Stimulated activated CD4-positive, alpha-beta T cell treated with anti-CD3 and anti-CD28 coated beads, Interleukin-4, amount 100 ng/mL, for 4 hours (primary cell): ENCODE results near the gene KLHL13.
"Not testable (repeated sequence)": the region's sequence is repeated elsewhere in the genome, so short reads cannot be mapped to it uniquely, and the experiment has no call there.

Source experiments
- DNase-seq, 2 experiments: peaks; one replicate each; pipeline ENCODE4 v3.0.0-alpha.2; 2020

KLHL13 gene

DNA sequence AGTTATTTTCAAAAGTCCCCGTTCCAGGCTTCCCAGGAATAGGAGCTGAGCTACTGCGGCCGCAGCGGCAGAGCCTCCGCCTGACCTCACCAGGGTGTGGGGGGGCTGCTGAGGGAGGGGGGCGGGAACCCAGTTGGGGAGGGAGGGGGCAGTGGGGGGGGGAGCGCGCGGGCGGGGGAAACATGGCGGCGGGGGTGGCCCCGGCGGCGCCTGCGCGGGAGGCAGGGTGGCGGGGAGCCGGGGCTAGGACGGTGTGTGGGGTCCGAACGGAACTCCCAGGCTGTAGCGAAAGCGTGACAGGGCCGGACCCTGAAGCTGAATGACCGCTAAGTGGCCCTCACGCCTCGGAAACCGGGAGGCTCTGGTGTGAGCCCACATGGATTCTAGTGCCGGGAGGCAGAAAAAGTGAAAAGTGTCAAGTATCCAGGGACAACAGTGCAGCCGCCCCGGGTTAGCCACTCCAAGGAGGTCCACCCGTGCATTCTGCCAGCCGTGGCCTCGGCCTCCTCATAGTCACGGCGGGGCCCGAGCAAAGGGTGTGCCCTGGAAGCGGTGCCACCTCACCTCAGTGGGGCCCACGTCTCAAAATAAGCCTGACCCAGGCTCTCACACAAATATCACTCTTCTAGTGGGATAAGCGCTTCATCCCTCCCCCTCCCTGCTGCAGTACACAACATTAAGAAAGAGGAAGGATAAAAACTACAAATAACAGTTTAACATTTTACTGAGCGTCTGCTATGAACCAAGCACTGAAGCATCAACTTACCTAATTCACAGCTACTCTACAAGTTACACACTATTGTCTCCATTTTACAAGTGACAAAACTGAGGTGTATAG lies at the start of gene KLHL13:
KLHL13 (minus strand) TSS at position 98 of the 838 bp plus-strand sequence. CDS start 88,337 bp downstream, outside the sequence.
- DNase-seq, result peak; percentile 2 to 3

DNA sequence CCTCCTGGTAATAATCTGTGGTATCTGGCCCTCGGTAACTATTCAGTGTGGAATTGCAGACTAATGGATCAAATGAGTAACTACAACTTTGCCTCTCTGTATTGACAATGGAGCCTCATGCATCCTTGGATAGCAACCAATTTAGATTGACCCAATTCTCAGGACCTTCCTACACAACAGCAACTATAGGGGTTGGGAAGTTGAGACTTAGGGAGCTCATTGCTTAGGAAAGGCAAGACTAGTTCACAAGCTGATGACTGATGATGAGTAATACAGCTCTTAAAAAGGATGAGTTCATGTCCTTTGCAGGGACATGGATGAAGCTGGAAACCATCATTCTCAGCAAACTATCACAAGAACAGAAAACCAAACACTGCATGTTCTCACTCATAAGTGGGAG lies 47.5 kb upstream of the KLHL13 start:
- no peak for DNase-seq

DNA sequence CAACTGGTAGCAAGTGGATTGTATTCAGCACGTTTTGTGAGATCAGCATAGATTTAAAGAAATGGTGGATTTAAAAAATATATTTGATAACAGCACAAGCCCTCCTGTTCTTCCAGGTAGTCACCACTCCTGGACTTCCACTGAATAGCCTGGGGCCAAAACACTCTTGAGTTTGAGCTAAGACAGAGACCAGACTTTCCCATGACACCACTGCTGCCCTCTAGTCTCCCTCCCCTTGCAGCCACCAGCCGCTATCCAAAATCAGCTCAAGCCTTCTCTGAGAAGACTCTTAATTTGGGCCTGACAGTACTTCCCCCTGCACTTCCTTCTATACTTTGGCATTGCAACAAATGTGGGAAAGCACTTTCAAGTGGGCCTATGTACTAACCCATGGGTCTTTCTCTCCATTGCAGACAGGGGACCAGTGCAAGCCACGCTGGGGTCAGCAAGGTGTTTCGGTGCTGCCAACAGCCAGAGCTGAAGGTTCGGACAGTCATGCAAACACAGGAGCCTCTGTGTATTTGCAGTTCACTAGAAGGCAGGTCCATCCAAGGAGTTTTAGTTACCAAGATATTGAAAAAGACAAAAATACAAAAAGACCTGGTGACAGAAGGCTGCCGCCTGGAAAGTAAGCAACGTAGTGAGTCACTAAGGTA lies 40.5 kb upstream of the KLHL13 start:
- DNase-seq, result no peak

GRCh38 chrX:118156254-118156952 lies 39.8 kb upstream of the KLHL13 start:
- no peak for DNase-seq

- no peak for DNase-seq
These were observed 36.7 kb upstream of the KLHL13 start for GRCh38 chrX:118153270-118153669.

DNA sequence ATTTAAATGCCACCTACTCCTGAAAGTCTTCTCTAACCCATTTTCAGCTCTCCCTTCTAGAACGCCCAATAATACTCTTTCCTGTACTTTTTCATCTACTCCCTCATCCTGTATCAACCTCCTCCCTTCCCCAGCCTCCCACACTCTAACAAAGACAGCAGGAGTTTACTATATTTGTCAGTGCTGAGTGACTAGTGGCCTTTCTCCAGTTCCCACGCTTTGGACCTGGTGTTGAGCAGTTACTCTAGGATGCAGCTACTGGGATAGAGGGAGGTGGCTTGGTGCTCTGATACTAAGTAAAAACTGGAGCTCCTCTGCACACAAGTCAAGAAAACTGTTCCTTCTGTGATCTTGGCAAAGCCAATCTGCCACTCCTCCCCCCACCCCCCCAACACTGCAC lies 36.1 kb upstream of the KLHL13 start:
- DNase-seq, result no peak

DNA sequence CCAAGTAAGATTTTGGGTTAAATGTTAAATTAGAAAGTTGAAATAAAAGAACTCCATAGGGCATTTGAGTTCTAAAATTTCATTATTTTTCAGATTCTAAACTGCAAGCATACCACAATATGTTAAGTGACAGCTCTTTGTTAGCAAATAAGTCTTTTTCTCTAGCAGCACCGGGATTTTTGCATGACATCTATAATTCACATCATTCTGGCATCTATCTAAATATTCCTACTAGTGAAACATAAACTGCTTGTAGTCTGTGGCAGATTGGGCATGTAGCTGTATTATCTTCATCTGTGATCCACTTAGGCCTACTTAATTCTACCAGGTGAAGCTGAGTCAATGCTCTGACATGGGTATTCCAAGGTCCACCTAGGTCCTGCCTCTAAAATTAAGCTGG lies 32.1 kb upstream of the KLHL13 start:
- DNase-seq, result no peak

DNA sequence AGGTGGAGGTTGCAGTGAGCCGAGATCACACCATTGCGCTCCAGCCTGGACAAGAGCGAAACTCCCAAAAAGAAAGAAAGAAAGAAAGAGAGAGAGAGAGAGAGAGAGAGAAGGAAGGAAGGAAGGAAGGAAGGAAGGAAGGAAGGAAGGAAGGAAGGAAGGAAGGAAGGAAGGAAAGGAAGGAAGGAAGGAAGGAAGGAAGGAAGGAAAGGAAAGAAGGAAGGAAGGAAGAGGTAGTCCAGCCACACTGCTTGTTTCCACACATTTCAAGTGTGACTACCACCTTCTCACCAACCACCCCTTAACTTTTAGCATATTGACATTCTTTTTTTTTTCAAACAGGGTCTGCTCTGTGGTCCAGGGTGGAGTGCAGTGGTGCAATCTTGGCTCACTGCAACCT lies 31.2 kb upstream of the KLHL13 start:
- not testable (repeated sequence) for DNase-seq

GRCh38 chrX:118143578-118143977 lies 27.0 kb upstream of the KLHL13 start:
- no peak for DNase-seq

- no peak for DNase-seq
These were observed 14.7 kb upstream of the KLHL13 start for GRCh38 chrX:118131336-118131735.

- no peak for DNase-seq
These were observed 13.1 kb upstream of the KLHL13 start for GRCh38 chrX:118129681-118130080.

DNA sequence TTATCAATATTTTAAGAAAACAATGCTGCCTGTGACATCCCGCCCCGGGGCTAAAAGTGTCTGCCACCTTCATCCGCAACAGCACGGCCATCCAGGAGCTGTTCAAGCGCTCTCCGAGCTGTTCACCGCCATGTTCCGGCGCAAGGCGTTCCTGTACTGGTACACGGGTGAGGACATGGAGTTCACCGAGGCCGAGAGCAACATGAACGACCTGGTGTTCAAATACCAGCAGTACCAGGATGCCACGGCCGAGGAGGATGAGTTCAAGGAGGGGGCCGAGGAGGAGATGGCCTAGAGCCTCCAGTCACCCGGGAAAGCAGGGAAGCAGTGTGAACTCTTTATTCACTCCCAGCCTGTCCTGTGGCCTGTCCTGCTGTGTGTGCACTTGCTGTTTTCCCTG lies 12.1 kb upstream of the KLHL13 start:
- no peak for DNase-seq

- no peak for DNase-seq
These were observed 9.7 kb upstream of the KLHL13 start for GRCh38 chrX:118126286-118126685.

DNA sequence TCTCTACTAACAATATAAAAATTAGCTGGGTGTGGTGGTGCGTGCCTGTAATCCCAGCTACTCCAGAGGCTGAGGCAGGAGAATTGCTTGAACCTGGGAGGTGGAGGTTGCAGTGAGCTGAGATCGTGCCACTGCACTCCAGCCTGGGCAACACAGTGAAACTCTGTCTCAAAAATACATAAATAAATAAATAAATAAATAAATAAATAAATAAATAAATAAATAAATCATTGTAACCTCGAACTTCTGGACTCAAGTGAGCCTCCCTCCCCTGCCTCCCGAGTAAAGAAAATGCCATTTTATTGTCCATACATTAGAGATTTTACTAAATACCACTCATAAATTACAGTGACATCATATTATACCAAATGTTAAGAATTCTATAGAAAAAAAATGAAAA lies 7.6 kb upstream of the KLHL13 start:
- not testable (repeated sequence) for DNase-seq

DNA sequence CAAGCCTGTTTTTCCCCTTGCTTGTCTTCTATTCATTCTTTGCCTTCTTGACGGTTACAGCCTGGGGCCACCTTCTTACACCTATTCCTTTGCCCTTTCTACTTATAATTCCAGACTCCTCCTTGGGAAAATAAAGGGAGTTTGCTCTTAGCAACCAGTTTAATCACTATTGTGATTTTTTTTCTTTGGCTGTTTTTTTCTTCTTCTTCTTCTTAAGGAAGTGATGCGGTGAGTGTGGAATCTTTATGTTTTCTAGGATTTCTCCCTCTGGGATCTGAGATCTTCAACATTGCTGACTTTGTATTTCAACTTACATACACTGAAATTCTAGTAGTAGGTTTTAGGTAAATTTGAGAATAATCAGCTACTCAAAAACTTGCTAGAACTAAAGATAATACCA lies 1.1 kb upstream of the KLHL13 start:
- DNase-seq, result no peak

- peak in 1 of 2 experiments; percentile 0 for DNase-seq
These were observed 477 bp downstream of the KLHL13 start for GRCh38 chrX:118115953-118116712.

- DNase-seq, result no peak
These were observed 1.6 kb downstream of the KLHL13 start for GRCh38 chrX:118114971-118115370.

DNA sequence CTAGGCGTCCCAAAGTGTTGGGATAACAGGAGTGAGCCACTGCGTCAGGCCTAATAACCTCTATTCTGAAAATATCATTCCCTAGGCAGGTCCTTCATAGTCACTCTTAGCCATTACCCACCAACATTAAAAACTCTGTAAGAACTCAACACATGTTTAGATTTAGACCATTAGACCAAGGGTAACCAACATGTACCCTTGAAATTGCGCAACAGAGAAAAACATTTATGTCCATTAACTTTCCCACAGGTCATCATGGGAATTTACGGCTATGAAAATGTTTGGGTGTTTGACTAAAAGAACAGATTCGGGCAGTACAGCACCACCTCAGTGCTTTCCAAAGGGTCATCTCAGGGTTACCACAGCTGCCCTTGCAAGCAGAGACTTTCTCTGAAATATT lies 7.5 kb downstream of the KLHL13 start:
- DNase-seq, result no peak

- DNase-seq, result no peak
These were observed 8.3 kb downstream of the KLHL13 start for GRCh38 chrX:118108304-118108703.

GRCh38 chrX:118100091-118100490 lies 16.5 kb downstream of the KLHL13 start:
- no peak for DNase-seq

GRCh38 chrX:118088084-118088483 lies 28.5 kb downstream of the KLHL13 start:
- DNase-seq, result no peak

- DNase-seq, result no peak
These were observed 42.4 kb downstream of the KLHL13 start for GRCh38 chrX:118074196-118074595.
